AG04449 (cell line): ENCODE data around the gene NOS2.
A peak's percentile ranks its signal among the peaks of the same experiment; 100 is the strongest.
"Not testable (repeated sequence)": the region's sequence is repeated elsewhere in the genome, so short reads cannot be mapped to it uniquely, and the experiment has no call there.

ENCODE experiments used
- CTCF ChIA-PET: fragments of 350-600 bp; formaldehyde crosslinking; extraction: SDS; loops from one replicate; lab custom pipeline; 2021; ENCODE audit warnings: antibody characterized with exemption; lab: Yijun Ruan, JAX
- POLR2A ChIA-PET: fragments of 400-600, 350-600 bp; formaldehyde crosslinking; extraction: SDS; loops from one replicate; lab custom pipeline; 2020; ENCODE audit warnings: antibody characterized with exemption, inconsistent platforms; lab: Yijun Ruan, JAX
- DNase-seq: peaks from one replicate; pipeline ENCODE4 v3.0.0-alpha.2; 2010; ENCODE audit warnings: low read depth, low spot score
- H3K4me3 ChIP-seq: 2 replicates; pipeline ENCODE4 v1.5.1; 2011; ENCODE audit warnings: low read depth, mild to moderate bottlenecking, control low read depth, low read length
- TF ChIP-seq, protein P1 (sequence below): IDR thresholded peaks from one replicate; pipeline ENCODE4 v1.5.1; 2011; ENCODE audit warnings: mild to moderate bottlenecking, moderate library complexity, low read length, control low read depth, inconsistent platforms; ENCODE audit not compliant: insufficient read depth; ENCODE audit errors: missing control alignments

Gene NOS2

DNA sequence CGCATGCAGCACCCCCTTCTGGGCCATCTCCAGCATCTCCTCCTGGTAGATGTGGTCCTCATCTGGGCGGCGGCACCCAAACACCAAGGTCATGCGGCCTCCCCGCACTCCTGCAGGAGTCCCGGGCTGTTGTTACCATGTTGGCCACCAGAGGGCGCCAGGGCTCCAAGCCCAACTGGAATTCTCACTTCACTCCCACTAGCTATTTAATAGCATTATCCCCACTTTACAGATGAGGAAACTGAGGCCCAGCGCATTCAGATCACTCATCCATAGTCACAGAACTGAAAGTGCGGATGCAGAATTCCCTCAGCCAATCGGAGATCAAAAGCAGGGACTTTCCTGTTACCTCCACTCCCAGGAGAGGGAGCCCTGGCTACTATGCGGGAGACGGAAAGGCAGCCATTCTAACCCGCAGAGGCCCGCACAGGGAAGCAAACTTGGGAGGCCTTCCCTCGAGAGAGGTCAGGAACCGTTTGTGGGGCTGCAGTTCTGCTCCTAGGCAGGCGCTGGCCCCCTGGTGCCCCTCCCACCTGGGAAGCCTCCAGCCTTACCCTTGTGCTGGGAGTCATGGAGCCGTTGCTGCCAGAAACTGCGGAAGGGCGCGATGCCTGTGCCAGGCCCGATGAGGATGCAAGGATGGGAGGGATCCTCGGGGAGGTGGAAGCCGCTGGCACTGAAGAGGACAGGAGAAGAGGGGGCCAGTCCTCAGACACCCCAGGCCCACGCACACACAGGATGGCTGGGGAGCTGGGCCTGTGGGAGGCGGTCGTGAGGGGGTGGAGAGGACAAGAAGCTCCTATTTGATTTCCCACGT is 40.1 kb downstream of the NOS2 start:
- ChIA-PET CTCF (interaction anchor here (0.7 to 10.8 kb wide), 18 partner anchors 8 to 491 kb away, joined by 3 to 188 read pairs (median 4); partner anchors contain the start of gene LYRM9), POLR2A (no interaction called here)
- DNase-seq = no peak
- H3K4me3 ChIP-seq = no peak overlapping the region
- TF ChIP-seq, protein P1, sequence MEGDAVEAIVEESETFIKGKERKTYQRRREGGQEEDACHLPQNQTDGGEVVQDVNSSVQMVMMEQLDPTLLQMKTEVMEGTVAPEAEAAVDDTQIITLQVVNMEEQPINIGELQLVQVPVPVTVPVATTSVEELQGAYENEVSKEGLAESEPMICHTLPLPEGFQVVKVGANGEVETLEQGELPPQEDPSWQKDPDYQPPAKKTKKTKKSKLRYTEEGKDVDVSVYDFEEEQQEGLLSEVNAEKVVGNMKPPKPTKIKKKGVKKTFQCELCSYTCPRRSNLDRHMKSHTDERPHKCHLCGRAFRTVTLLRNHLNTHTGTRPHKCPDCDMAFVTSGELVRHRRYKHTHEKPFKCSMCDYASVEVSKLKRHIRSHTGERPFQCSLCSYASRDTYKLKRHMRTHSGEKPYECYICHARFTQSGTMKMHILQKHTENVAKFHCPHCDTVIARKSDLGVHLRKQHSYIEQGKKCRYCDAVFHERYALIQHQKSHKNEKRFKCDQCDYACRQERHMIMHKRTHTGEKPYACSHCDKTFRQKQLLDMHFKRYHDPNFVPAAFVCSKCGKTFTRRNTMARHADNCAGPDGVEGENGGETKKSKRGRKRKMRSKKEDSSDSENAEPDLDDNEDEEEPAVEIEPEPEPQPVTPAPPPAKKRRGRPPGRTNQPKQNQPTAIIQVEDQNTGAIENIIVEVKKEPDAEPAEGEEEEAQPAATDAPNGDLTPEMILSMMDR = peak; percentile 78

DNA sequence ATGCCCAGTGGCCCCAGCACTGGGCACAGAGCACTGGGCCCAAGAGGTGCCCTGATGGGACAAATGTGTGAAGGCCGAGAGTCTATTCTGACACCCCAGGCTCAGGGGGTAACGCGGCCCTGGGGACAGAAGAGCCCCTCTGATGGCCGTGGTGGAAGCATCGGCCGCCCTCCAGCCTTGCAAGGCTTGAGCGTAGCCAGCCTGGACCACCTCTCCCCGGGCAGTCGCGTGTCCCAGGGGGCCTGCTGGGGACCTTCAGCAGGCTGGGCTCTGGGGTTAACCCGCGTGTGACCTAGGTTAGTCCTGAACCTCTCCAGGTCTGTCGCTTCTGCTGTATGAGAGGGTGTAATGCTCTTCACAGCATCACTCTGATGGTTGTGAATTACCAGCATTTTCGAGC is 40.8 kb downstream of the NOS2 start:
- DNase-seq = no peak
- POLR2A ChIA-PET = no interaction called here
- CTCF ChIA-PET = interaction anchor here (0.7 to 10.8 kb wide), 18 partner anchors 8 to 490 kb away, joined by 3 to 188 read pairs (median 4); partner anchors contain the start of gene LYRM9
- H3K4me3 ChIP-seq = no peak overlapping the region
- TF ChIP-seq, protein P1 = no peak

DNA sequence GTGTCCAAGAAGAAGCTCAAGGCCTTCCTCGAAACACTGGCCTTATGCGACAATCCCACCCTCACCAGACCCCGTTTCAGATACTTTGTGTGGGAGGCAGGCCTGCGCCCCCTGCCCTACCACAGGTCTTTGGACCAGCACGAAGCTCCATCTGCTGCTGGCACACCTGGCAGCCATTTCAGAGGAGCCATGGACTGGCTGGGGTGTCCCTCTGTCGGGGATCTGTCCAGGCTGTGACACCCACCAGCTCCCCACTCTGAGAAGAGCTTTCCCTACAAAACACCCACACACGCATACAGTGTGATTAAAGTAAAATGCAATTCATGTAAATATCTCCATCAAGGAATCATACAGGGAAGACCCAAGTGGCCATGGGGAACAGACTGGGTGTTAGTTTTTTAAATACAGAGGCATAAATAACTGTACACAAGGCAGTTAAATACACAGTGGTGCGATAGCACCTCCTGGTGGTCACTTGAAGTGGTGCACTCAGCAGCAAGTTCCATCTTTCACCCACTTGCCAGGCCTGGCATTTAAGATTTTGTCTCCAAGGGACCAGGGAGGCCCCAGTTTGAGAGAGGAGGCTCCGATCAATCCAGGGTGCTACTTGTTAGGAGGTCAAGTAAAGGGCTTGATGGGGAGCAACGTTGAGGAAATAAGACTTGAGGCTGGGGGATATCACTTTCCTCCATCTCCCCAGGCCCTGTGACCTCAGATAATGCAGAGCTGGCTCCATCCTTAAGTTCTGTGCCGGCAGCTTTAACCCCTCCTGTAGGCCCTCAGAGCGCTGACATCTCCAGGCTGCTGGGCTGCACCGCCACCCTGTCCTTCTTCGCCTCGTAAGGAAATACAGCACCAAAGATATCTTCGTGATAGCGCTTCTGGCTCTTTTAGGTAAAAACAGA is 43.6 kb downstream of the NOS2 start:
- TF ChIP-seq, protein P1 = peak; percentile 63
- ChIA-PET CTCF (interaction anchor here (0.7 to 10.8 kb wide), 24 partner anchors 9 to 563 kb away, joined by 3 to 188 read pairs (median 4); partner anchors contain the start of gene LYRM9), POLR2A (no interaction called here)
- no peak overlapping the region for H3K4me3 ChIP-seq
- no peak for DNase-seq

DNA sequence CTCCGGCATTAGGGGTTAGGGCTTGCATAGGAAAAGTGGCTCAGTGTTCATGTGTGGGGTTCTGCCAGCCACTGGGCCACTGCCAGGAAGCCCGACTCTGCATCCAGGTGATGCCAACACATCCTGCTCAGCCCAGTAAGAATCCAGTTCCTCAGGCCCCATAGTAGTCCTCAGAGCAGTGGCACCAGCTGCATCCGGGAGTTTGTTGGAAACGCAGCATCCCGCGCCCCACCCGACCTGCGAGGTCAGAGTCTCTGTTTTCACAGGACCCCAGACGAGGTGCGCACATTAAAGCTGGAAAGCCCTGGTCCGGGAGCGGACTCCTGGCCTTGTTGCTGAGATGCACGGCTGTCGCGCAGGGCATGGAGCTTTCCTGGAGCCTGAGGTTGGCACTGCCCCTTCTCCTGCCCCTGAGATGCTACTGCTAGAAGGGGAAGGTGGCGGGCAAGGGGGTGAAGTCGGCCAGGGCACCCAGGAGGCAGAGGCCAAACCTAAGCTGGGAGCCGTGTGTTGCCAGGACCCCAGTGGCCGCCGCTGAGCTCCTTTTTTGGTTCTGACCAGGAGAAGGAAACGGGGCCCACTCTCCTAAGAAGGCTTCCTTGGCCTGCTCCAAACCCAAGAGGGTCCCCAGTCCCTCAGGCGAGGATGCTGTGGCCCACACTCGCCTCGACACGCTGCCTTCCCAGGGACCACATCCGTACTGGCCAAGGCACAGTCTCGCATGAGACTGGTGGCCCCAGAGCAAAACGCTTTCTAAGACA is 44.4 kb downstream of the NOS2 start:
- ChIA-PET POLR2A (no interaction called here), CTCF (interaction anchor here (0.7 to 10.8 kb wide), 21 partner anchors 8 to 562 kb away, joined by 3 to 188 read pairs (median 5); partner anchors contain the start of gene LYRM9)

DNA sequence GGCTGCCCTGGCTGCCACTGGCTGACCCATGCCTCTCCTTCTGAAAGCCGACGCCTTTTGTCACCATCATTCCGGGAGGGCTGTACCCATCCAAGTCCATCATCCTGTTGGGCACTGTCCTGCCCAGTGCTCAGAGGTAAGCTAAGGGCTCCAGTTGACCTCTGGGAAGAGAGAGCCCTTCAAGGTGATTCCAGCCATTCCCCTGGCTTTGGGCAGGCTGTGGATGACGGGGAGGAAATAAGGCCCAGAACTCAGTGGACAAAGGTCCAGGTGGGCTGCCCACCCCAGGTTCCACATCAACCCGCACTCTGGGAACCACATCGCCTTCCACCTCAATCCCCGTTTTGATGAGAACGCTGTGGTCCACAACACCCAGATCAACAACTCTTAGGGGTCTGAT is 45.8 kb downstream of the NOS2 start:
- ChIA-PET POLR2A (no interaction called here), CTCF (interaction anchor here (6.3 to 10.8 kb wide), 3 partner anchors 100 to 148 kb away, joined by 75 to 188 read pairs (median 156); no protein-coding TSS in a partner anchor)
- TF ChIP-seq, protein P1 = no peak
- no peak overlapping the region for H3K4me3 ChIP-seq
- DNase-seq = no peak

More for the DNA sequence above, 44.4 kb downstream of the NOS2 start:
- TF ChIP-seq, protein P1 = no peak
- no peak overlapping the region for H3K4me3 ChIP-seq
- DNase-seq = no peak

DNA sequence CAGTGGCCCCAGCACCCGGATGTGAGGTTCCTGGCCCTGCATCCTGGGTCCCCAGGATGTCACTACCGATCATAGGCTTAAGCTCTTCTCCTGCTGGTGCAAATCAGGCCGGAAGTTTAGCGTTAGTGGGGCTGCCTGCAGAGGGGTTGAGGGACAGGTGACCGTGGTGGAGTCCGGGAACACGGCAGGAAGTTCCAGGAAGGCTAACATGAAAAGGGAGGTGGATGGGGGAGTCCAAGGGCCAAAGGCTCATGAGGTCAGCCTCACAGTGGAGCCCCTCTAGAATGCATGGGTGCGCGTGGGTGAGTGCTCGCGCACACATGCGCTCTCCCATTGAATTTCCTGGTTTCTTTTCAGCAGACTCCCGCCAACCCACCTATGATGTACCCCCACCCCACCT is 46.6 kb downstream of the NOS2 start:
- POLR2A ChIA-PET, H3K4me3 ChIP-seq, DNase-seq: not testable (repeated sequence)
- CTCF ChIA-PET = interaction anchor here (0.9 to 10.8 kb wide), 5 partner anchors 99 to 556 kb away, joined by 3 to 188 read pairs (median 75); no protein-coding TSS in a partner anchor

DNA sequence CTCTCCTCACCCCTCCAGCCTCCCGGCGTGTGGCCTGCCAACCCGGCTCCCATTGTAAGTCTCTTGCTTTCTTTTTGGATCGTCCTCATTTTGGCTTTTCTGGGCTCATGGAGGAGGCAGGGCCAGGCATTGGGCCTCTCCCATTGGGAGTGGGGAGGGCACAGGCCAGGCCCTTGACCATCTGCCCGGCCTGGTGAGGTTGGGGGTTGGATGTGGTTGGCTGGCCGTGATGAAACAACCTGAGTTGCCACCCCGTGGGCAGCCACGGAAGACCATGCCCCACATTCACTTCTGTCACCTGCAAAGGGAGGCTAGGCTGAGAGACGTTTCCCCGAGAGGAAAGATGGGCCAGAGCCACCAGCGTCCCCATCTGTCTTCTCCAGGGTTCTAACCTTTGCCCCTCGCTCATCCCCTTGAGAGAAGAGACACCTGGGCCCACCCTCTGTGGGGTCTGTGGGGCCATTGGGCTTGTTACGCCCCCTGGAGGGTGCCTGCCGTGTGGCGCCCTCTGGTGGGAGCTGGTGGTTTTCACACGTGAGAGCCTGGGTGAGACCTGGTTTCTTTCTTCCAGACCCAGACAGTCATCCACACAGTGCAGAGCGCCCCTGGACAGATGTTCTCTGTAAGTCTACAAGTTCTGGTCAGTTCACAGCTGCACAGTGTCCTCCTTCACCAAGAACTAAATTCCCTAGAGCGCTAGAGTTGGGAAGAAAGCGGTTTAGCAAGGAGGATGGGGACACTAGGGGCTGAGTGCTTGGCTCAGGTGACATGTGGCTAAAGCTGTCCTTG is 47.3 kb downstream of the NOS2 start:
- CTCF ChIA-PET = interaction anchor here (0.9 to 6.3 kb wide), 3 partner anchors 102 to 556 kb away, joined by 3 to 75 read pairs (median 3); no protein-coding TSS in a partner anchor
- POLR2A ChIA-PET = not testable (repeated sequence)

More for the DNA sequence above, 47.3 kb downstream of the NOS2 start:
- not testable (repeated sequence) for H3K4me3 ChIP-seq, DNase-seq
